DLD1 (cell line): ENCODE data around the gene TCERG1L.

Source experiments
- in situ Hi-C: cut with HindIII; loops from 2 replicates; pipeline ENCODE4 v1.10.0; 2017; ENCODE audit warnings: low sequenced_read_pairs

Gene TCERG1L

GRCh38 chr10:131211965-131212619, 99.4 kb downstream of the TCERG1L start:
- in situ Hi-C loops, result no loop called here

- in situ Hi-C loops, result no loop called here
These were observed 100.0 kb downstream of the TCERG1L start for GRCh38 chr10:131211559-131211958.

GRCh38 chr10:131211146-131211545, 100.4 kb downstream of the TCERG1L start:
- in situ Hi-C loops, result no loop called here

- in situ Hi-C loops, result no loop called here
These were observed 101.3 kb downstream of the TCERG1L start for GRCh38 chr10:131210181-131210580.

GRCh38 chr10:131207584-131208532, 103.7 kb downstream of the TCERG1L start:
- in situ Hi-C loops, result no loop called here

GRCh38 chr10:131207176-131207575, 104.3 kb downstream of the TCERG1L start:
- in situ Hi-C loops, result no loop called here

GRCh38 chr10:131206111-131206995, 105.2 kb downstream of the TCERG1L start:
- in situ Hi-C loops, result no loop called here

- in situ Hi-C loops, result no loop called here
These were observed 106.0 kb downstream of the TCERG1L start for GRCh38 chr10:131205556-131205955.

- in situ Hi-C loops, result no loop called here
These were observed 106.9 kb downstream of the TCERG1L start for GRCh38 chr10:131204406-131205152.

GRCh38 chr10:131203456-131204357, 107.8 kb downstream of the TCERG1L start:
- in situ Hi-C loops, result no loop called here

GRCh38 chr10:131202990-131203389, 108.5 kb downstream of the TCERG1L start:
- in situ Hi-C loops, result no loop called here

- in situ Hi-C loops, result no loop called here
These were observed 109.6 kb downstream of the TCERG1L start for GRCh38 chr10:131201741-131202515.

- in situ Hi-C loops, result no loop called here
These were observed 110.6 kb downstream of the TCERG1L start for GRCh38 chr10:131200856-131201470.

GRCh38 chr10:131199646-131200045, 111.9 kb downstream of the TCERG1L start:
- in situ Hi-C loops, result no loop called here

GRCh38 chr10:131198843-131199242, 112.7 kb downstream of the TCERG1L start:
- in situ Hi-C loops, result no loop called here

GRCh38 chr10:131198401-131198800, 113.1 kb downstream of the TCERG1L start:
- in situ Hi-C loops, result no loop called here

GRCh38 chr10:131196176-131196885, 115.2 kb downstream of the TCERG1L start:
- in situ Hi-C loops, result no loop called here
